Gastroesophageal sphincter (tissue), 4 donors: ENCODE measurements around the gene COX7A2. TPM values are rescaled to one million over a fixed set of nuclear protein-coding genes. Genes with fewer than 3 reads are reported as not detected.

ENCODE experiments used
- ATAC-seq: fragments of 150-250 bp; one replicate; pipeline ENCODE4 v1.9.1; 2016; ENCODE audit warnings: mild to moderate bottlenecking, moderate library complexity
- H3K27ac ChIP-seq, 4 donors: fragments of 200-600 bp; sonication (generic) in 3 of 4; 1 replicate in 3 of 4; 2 replicates in 1 of 4; pipeline ENCODE4 v1.5.1; 2016 to 2019
- H3K27me3 ChIP-seq: fragments of 200-600 bp; sonication (generic); one replicate; pipeline ENCODE4 v1.5.1; 2019
- H3K36me3 ChIP-seq, 2 donors: fragments of 200-600 bp; sonication (generic); one replicate each; pipeline ENCODE4 v1.5.1; 2019; ENCODE audit warnings: control low read depth in 1 of 2
- H3K4me1 ChIP-seq, 3 donors: fragments of 200-600 bp; sonication (generic); 1 replicate in 2 of 3; 2 replicates in 1 of 3; pipeline ENCODE4 v1.5.1; 2016 to 2019; ENCODE audit warnings: control low read depth in 2 of 3
- H3K4me3 ChIP-seq, 2 donors: fragments of 200-600 bp; sonication (generic); one replicate each; pipeline ENCODE4 v1.5.1; 2019; ENCODE audit warnings: mild to moderate bottlenecking in 1 of 2, moderate library complexity in 1 of 2
- H3K9me3 ChIP-seq, 3 donors: fragments of 200-600 bp; sonication (generic); one replicate each; pipeline ENCODE4 v1.5.1; 2017 to 2019; ENCODE audit warnings: control low read depth in 2 of 3
- CTCF ChIP-seq, 4 experiments: fragments of 200-600 bp in 2 of 4; fragments of 450-650 bp in 2 of 4; sonication (generic) in 1 of 4; IDR thresholded peaks; one replicate each; pipeline ENCODE4 v1.5.1; 2017 to 2019; ENCODE audit warnings: antibody characterized with exemption in 4 of 4, mild to moderate bottlenecking in 2 of 4, moderate library complexity in 2 of 4
- EP300 ChIP-seq: sonication (generic); formaldehyde crosslinking; IDR thresholded peaks from one replicate; pipeline ENCODE4 v1.6.1; 2017; ENCODE audit warnings: antibody characterized with exemption, mild to moderate bottlenecking
- POLR2A ChIP-seq, 2 donors: fragments of 450-650 bp; IDR thresholded peaks; one replicate each; pipeline ENCODE4 v1.6.1; 2017; ENCODE audit warnings: antibody characterized with exemption in 2 of 2, mild to moderate bottlenecking in 2 of 2, moderate library complexity in 1 of 2
- POLR2AphosphoS5 ChIP-seq: sonication (generic); formaldehyde crosslinking; IDR thresholded peaks from one replicate; pipeline ENCODE4 v1.6.1; 2017; ENCODE audit warnings: antibody characterized with exemption
- WGBS, 2 donors: methylation state at CpG; one replicate each; pipeline ENCODE4 v1.1.5; 2018; ENCODE audit warnings: low coverage in 1 of 2; 5-methylcytosine and 5-hydroxymethylcytosine counted together
- total RNA-seq, 4 donors: library from RNA; depleted of rRNA; stranded (reverse); fragments of >200 nt; gene quantifications; one replicate each; pipeline ENCODE4 v1.1.0, GENCODE V29; 2016

The COX7A2 gene
- total RNA-seq, 4 donors from 2014 or later = 148 to 764 (median 376) TPM

- Histone ChIP-seq H3K27me3 (peaks cover 2% of the 10 kb centered on the region), H3K4me3 (no peak overlapping the region), H3K27ac (no peak overlapping the region), H3K4me1 (peaks cover 0 to 38% (median 8%) of the 10 kb centered on the region in 3 donors), H3K9me3 (no peaks in the 10 kb centered on the region), H3K36me3 (no peaks in the 10 kb centered on the region)
- ATAC-seq = no peak
- WGBS, 2 donors = 11 to 19% methylated on average over 9 to 10 of the region's 10 CpGs
- no peak for TF ChIP-seq POLR2AphosphoS5
- peak; percentile 75 to 83 (median 78) for TF ChIP-seq CTCF (IDR thresholded peaks at IDR 0.05)
- TF ChIP-seq EP300 = no peak
- TF ChIP-seq POLR2A (IDR thresholded peaks at IDR 0.05) = no peak
Observed at GRCh38 chr6:75210885-75211739, 32.5 kb downstream of the COX7A2 start.

- peaks cover 0 to 55% (median 8%) of the 10 kb centered on the region in 3 donors for H3K4me1 ChIP-seq
- no peak overlapping the region for H3K27ac ChIP-seq
- TF ChIP-seq EP300 (no peak), POLR2A (IDR thresholded peaks at IDR 0.05) (no peak), CTCF (IDR thresholded peaks at IDR 0.05) (no peak), POLR2AphosphoS5 (no peak)
- ATAC-seq = no peak
- H3K27me3 ChIP-seq = peaks cover 16% of the 10 kb centered on the region
- 0 to 28% methylated on average over 3 to 7 of the region's 7 CpGs for WGBS, 2 donors
- no peaks in the 10 kb centered on the region for H3K9me3 ChIP-seq
- H3K36me3 ChIP-seq = no peaks in the 10 kb centered on the region
- no peak overlapping the region for H3K4me3 ChIP-seq
Observed at GRCh38 chr6:75209184-75209723, 34.3 kb downstream of the COX7A2 start.

- peak; percentile 50 for ATAC-seq
- H3K4me3 ChIP-seq = peak overlapping the region in 1 of 2 donors; percentile 33
- H3K27ac ChIP-seq = peak overlapping the region in 3 of 4 donors; percentile 65 to 96 (median 74)
- H3K36me3 ChIP-seq = no peaks in the 10 kb centered on the region
- H3K9me3 ChIP-seq = no peaks in the 10 kb centered on the region
- H3K27me3 ChIP-seq = peaks cover 16% of the 10 kb centered on the region
- no peak for TF ChIP-seq POLR2AphosphoS5
- TF ChIP-seq CTCF (IDR thresholded peaks at IDR 0.05) = peak; percentile 84 to 90 (median 86)
- whole genome bisulfite sequencing, 2 donors = 10 to 17% methylated on average over 14 to 24 of the region's 33 CpGs
- H3K4me1 ChIP-seq = peaks cover 0 to 62% (median 8%) of the 10 kb centered on the region in 3 donors
Observed at GRCh38 chr6:75208298-75209183, 35.1 kb downstream of the COX7A2 start.

- TF ChIP-seq EP300 = no peak
- Histone ChIP-seq H3K4me3 (peak overlapping the region; percentile 78 to 87), H3K9me3 (no peaks in the 10 kb centered on the region), H3K27me3 (peaks cover 16% of the 10 kb centered on the region), H3K36me3 (no peaks in the 10 kb centered on the region), H3K4me1 (peaks cover 0 to 80% (median 8%) of the 10 kb centered on the region in 3 donors), H3K27ac (peak overlapping the region; percentile 79 to 96 (median 94))
- no peak for ATAC-seq
- WGBS, 2 donors = 8 to 37% methylated on average over 16 to 19 of the region's 35 CpGs
Observed at GRCh38 chr6:75206576-75207342, 36.8 kb downstream of the COX7A2 start.
